GM23338 (cell line): ENCODE results near the gene CTNNA2. TPM values are rescaled to one million over a fixed set of nuclear protein-coding genes. Genes with fewer than 3 reads are reported as not detected.
A peak's percentile ranks its signal among the peaks of the same experiment; 100 is the strongest.

Source experiments
- ATAC-seq: fragments of 200-7000 bp; cut with Tn5 transposase; 3 replicates; pipeline ENCODE4 v1.9.1; 2020
- DNase-seq: peaks from one replicate; pipeline ENCODE4 v3.0.0-alpha.2; 2015; ENCODE audit warnings: low spot score
- H2AFZ ChIP-seq: fragments of 200-600 bp; sonication (generic); 2 replicates; pipeline ENCODE4 v1.8.0; 2016; ENCODE audit warnings: antibody characterized with exemption, mild to moderate bottlenecking, moderate library complexity
- H3F3A ChIP-seq: fragments of 200-600 bp; sonication (generic); replicated peaks from 2 replicates; pipeline ENCODE4 v1.8.0; 2017; ENCODE audit warnings: antibody characterized with exemption, mixed run types, low read depth
- H3K27ac ChIP-seq: fragments of 200-600 bp; sonication (generic); 2 replicates; pipeline ENCODE4 v1.6.1; 2016; ENCODE audit warnings: low read depth
- H3K27me3 ChIP-seq: fragments of 200-600 bp; sonication (generic); 2 replicates; pipeline ENCODE4 v1.8.0; 2016; ENCODE audit warnings: mild to moderate bottlenecking, mixed run types, moderate library complexity; ENCODE audit not compliant: insufficient read depth
- H3K36me3 ChIP-seq: fragments of 200-600 bp; sonication (generic); 2 replicates; pipeline ENCODE4 v1.8.0; 2016; ENCODE audit warnings: mild to moderate bottlenecking; ENCODE audit not compliant: insufficient read depth
- H3K4me1 ChIP-seq: fragments of 200-600 bp; sonication (generic); 2 replicates; pipeline ENCODE4 v1.8.0; 2016; ENCODE audit warnings: mild to moderate bottlenecking, moderate library complexity; ENCODE audit not compliant: insufficient read depth
- H3K4me2 ChIP-seq: fragments of 200-600 bp; sonication (generic); 2 replicates; pipeline ENCODE4 v1.7.1; 2017; ENCODE audit warnings: mixed run types
- H3K4me3 ChIP-seq: fragments of 200-600 bp; sonication (generic); 2 replicates; pipeline ENCODE4 v1.6.1; 2016; ENCODE audit warnings: mixed run types
- H3K79me2 ChIP-seq: fragments of 200-600 bp; sonication (generic); replicated peaks from 2 replicates; pipeline ENCODE4 v1.8.0; 2017; ENCODE audit warnings: mild to moderate bottlenecking; ENCODE audit not compliant: insufficient read depth
- H3K9me2 ChIP-seq: fragments of 200-600 bp; sonication (generic); 2 replicates; pipeline ENCODE4 v1.8.0; 2017; ENCODE audit not compliant: insufficient read depth
- H4K20me1 ChIP-seq: fragments of 200-600 bp; sonication (generic); replicated peaks from 2 replicates; pipeline ENCODE4 v1.8.0; 2017; ENCODE audit warnings: mild to moderate bottlenecking; ENCODE audit not compliant: insufficient read depth
- H3K27ac Mint-ChIP-seq: 2 replicates; pipeline ENCODE4 v1.8.0; 2020; ENCODE audit warnings: inconsistent platforms, mild to moderate bottlenecking, moderate library complexity, mixed read lengths
- H3K27me3 Mint-ChIP-seq: 3 replicates; pipeline ENCODE4 v1.8.0; 2022; ENCODE audit warnings: low read depth, mild to moderate bottlenecking, moderate library complexity, mixed read lengths, inconsistent platforms; ENCODE audit not compliant: insufficient read depth, poor library complexity
- H3K36me3 Mint-ChIP-seq: 3 replicates; pipeline ENCODE4 v1.8.0; 2021; ENCODE audit warnings: low read depth, mild to moderate bottlenecking, inconsistent platforms, moderate library complexity, mixed read lengths
- H3K4me1 Mint-ChIP-seq: 3 replicates; pipeline ENCODE4 v1.8.0; 2020; ENCODE audit warnings: mild to moderate bottlenecking, inconsistent platforms, mixed read lengths
- H3K4me3 Mint-ChIP-seq: 3 replicates; pipeline ENCODE4 v1.8.0; 2021; ENCODE audit warnings: moderate library complexity, mild to moderate bottlenecking, inconsistent platforms, mixed read lengths
- H3K9me3 Mint-ChIP-seq: 3 replicates; pipeline ENCODE4 v1.8.0; 2020; ENCODE audit warnings: moderate library complexity, mild to moderate bottlenecking, inconsistent platforms, mixed read lengths
- EZH2 ChIP-seq: fragments of 200-600 bp; sonication (generic); IDR thresholded peaks from one replicate; pipeline ENCODE4 v1.8.0; 2017; ENCODE audit warnings: antibody characterized with exemption, mild to moderate bottlenecking, low read depth; ENCODE audit not compliant: unreplicated experiment
- POLR2AphosphoS5 ChIP-seq: IDR thresholded peaks from 2 replicates; pipeline ENCODE4 v1.6.1; 2016; ENCODE audit warnings: antibody characterized with exemption, low read depth
- REST ChIP-seq: IDR thresholded peaks from one replicate; pipeline ENCODE4 v1.6.1; 2018; ENCODE audit warnings: antibody characterized with exemption; ENCODE audit not compliant: unreplicated experiment
- STAT1 ChIP-seq: IDR thresholded peaks from one replicate; pipeline ENCODE4 v1.6.1; 2016; ENCODE audit warnings: antibody characterized with exemption; ENCODE audit not compliant: unreplicated experiment
- ZNF462 ChIP-seq: fragments of 250-450 bp; sonication (Bioruptor Pico); IDR thresholded peaks from 2 replicates; pipeline ENCODE4 v1.5.0; 2020; ENCODE audit warnings: mild to moderate bottlenecking, moderate library complexity
- polyA plus RNA-seq: library from polyadenylated mRNA; unstranded; fragments of >200 nt; fragmentation: Nextera tagmentation; extraction: Ambion mirVana; gene quantifications from 2 replicates; pipeline ENCODE4 v1.2.1, GENCODE V29; 2016
- total RNA-seq: library from RNA; depleted of rRNA; stranded (reverse); fragments of >200 nt; shearing (Covaris generic); gene quantifications from 2 replicates; pipeline ENCODE4 v1.2.3, GENCODE V29; 2014

CTNNA2 gene
- total and polyA plus RNA-seq, 2 experiments from 2014 or later = 6.4 to 15.6 TPM

GRCh38 chr2:79487399-79487798 lies 25.5 kb upstream of the CTNNA2 start (continued):
- TF ChIP-seq STAT1 (no peak), POLR2AphosphoS5 (no peak)

GRCh38 chr2:79511320-79511951 lies 1.4 kb upstream of the CTNNA2 start:
- H3K36me3 ChIP-seq = no peaks in the 10 kb centered on the region
- no peaks in the 10 kb centered on the region for H3K9me2 ChIP-seq
- Mint-ChIP-seq H3K4me1 (peaks cover 42% of the 10 kb centered on the region), H3K4me3 (peak overlapping the region; percentile 87), H3K9me3 (no peaks in the 10 kb centered on the region), H3K36me3 (no peaks in the 10 kb centered on the region), H3K27me3 (peaks cover 4% of the 10 kb centered on the region), H3K27ac (no peak overlapping the region)
- 0 out of 2 replicates have a peak, but pooled peaks cover 3% of the 10 kb centered on the region for H3F3A ChIP-seq
- H4K20me1 ChIP-seq = no peaks in the 10 kb centered on the region
- peaks cover 15% of the 10 kb centered on the region for H3K79me2 ChIP-seq
- peaks cover 31% of the 10 kb centered on the region for H3K4me1 ChIP-seq
- no peak overlapping the region for H3K27ac ChIP-seq
- ATAC-seq = peak; percentile 24
- TF ChIP-seq EZH2 = no peak
- TF ChIP-seq ZNF462 (CRISPR knock-in tag) = no peak
- peak; percentile 92 for TF ChIP-seq REST
- 0 out of 2 replicates have a peak, but pooled peaks cover 3% of the 10 kb centered on the region for H3K27me3 ChIP-seq
- H3K4me3 ChIP-seq = peak overlapping the region; percentile 80
- peak; percentile 94 for DNase-seq
- H3K4me2 ChIP-seq = peak overlapping the region; percentile 85
- no peak overlapping the region for H2AFZ ChIP-seq
